CD8-positive, alpha-beta memory T cell (primary cell): Measurements from ENCODE around the gene LY6G6D. TPM values are rescaled to one million over a fixed set of nuclear protein-coding genes. Genes with fewer than 3 reads are reported as not detected.
A peak's percentile ranks its signal among the peaks of the same experiment; 100 is the strongest.

Experiments
- CTCF ChIA-PET: fragments of 350-600 bp; sonication (Branson Sonifier 250); formaldehyde crosslinking; loops from one replicate; lab custom pipeline; 2021; ENCODE audit warnings: antibody characterized with exemption; lab: Charles Lee
- POLR2A ChIA-PET: fragments of 350-600 bp; sonication (Branson Sonifier 250); formaldehyde crosslinking; loops from one replicate; lab custom pipeline; 2021; ENCODE audit warnings: antibody characterized with exemption; lab: Charles Lee
- DNase-seq, 5 donors: peaks; one replicate each; pipeline versions ENCODE4 v3.0.0 to v3.0.0-alpha.2; 2020 to 2022; ENCODE audit warnings: mixed read lengths in 1 of 5
- H3K27ac ChIP-seq: one replicate; pipeline ENCODE4 v1.7.0; 2013; ENCODE audit warnings: low read depth, mild to moderate bottlenecking, low read length, moderate library complexity
- H3K27me3 ChIP-seq: 2 replicates; pipeline ENCODE4 v1.7.0; 2013; ENCODE audit warnings: low read length, mild to moderate bottlenecking; ENCODE audit not compliant: insufficient read depth, poor library complexity, severe bottlenecking
- H3K36me3 ChIP-seq: 2 replicates; pipeline ENCODE4 v1.7.0; 2013; ENCODE audit warnings: mild to moderate bottlenecking, low read length, moderate library complexity; ENCODE audit not compliant: insufficient read depth
- H3K4me1 ChIP-seq: 2 replicates; pipeline ENCODE4 v1.7.0; 2013; ENCODE audit warnings: mild to moderate bottlenecking, low read length, moderate library complexity; ENCODE audit not compliant: insufficient read depth
- H3K4me3 ChIP-seq: 2 replicates; pipeline ENCODE4 v1.7.0; 2013; ENCODE audit warnings: mild to moderate bottlenecking, low read length
- H3K9me3 ChIP-seq: 2 replicates; pipeline ENCODE4 v1.7.0; 2013; ENCODE audit warnings: mild to moderate bottlenecking, low read length
- H3K27ac Mint-ChIP-seq, 8 donors: one replicate each; pipeline ENCODE4 v1.8.0; 2020 to 2021; ENCODE audit warnings: mixed read lengths in 8 of 8, mild to moderate bottlenecking in 6 of 8, inconsistent platforms in 3 of 8, moderate library complexity in 3 of 8
- H3K27me3 Mint-ChIP-seq, 2 donors: one replicate each; pipeline ENCODE4 v1.8.0; 2020 to 2021; ENCODE audit warnings: mixed read lengths in 2 of 2, mild to moderate bottlenecking in 1 of 2, moderate library complexity in 1 of 2
- H3K36me3 Mint-ChIP-seq, 3 donors: one replicate each; pipeline ENCODE4 v1.8.0; 2020 to 2021; ENCODE audit warnings: mixed read lengths in 3 of 3, inconsistent platforms in 1 of 3, mild to moderate bottlenecking in 1 of 3
- H3K4me1 Mint-ChIP-seq, 3 donors: one replicate each; pipeline ENCODE4 v1.8.0; 2020 to 2021; ENCODE audit warnings: mixed read lengths in 3 of 3, inconsistent platforms in 1 of 3, mild to moderate bottlenecking in 1 of 3
- H3K4me3 Mint-ChIP-seq, 7 donors: one replicate each; pipeline ENCODE4 v1.8.0; 2020 to 2021; ENCODE audit warnings: mixed read lengths in 7 of 7, mild to moderate bottlenecking in 6 of 7, moderate library complexity in 4 of 7, inconsistent platforms in 2 of 7
- H3K9me3 Mint-ChIP-seq, 5 donors: one replicate each; pipeline ENCODE4 v1.8.0; 2020 to 2022; ENCODE audit warnings: mixed read lengths in 5 of 5, mild to moderate bottlenecking in 3 of 5, moderate library complexity in 2 of 5, inconsistent platforms in 1 of 5
- polyA plus RNA-seq: library from polyadenylated mRNA; unstranded; fragments of 300-500 nt; fragmentation: Illumina TruSeq; gene quantifications from one replicate; pipeline ENCODE4 v1.2.3, GENCODE V29; 2021
- total RNA-seq, 2 experiments: library from RNA; stranded (reverse); gene quantifications; one replicate each; pipeline ENCODE4 v1.2.3, GENCODE V29; 2021

LY6G6D gene
- total and polyA plus RNA-seq, 3 experiments from 2014 or later: not detected

GRCh38 chr6:31689249-31690110, 25.7 kb upstream of the LY6G6D start:
- DNase-seq: no peak
- Mint-ChIP-seq H3K36me3 (peaks cover 0 to 87% (median 12%) of the 10 kb centered on the region in 3 donors), H3K9me3 (no peaks in the 10 kb centered on the region), H3K4me1 (no peaks in the 10 kb centered on the region), H3K27ac (peak overlapping the region in 5 of 8 donors; percentile 27 to 58 (median 50)), H3K27me3 (no peaks in the 10 kb centered on the region), H3K4me3 (no peak overlapping the region)
- no peak overlapping the region for H3K4me3 ChIP-seq
- H3K9me3 ChIP-seq: no peaks in the 10 kb centered on the region
- CTCF ChIA-PET: interaction anchor here (1.4 kb wide), 1 partner anchor 149 kb away, joined by 4 read pairs; no protein-coding TSS in a partner anchor
- H3K27ac ChIP-seq: peak overlapping the region; percentile 68
- no peaks in the 10 kb centered on the region for H3K27me3 ChIP-seq
- POLR2A ChIA-PET: no interaction called here
- peaks cover 9% of the 10 kb centered on the region for H3K4me1 ChIP-seq
- H3K36me3 ChIP-seq: peaks cover 64% of the 10 kb centered on the region

GRCh38 chr6:31690231-31691077, 24.7 kb upstream of the LY6G6D start:
- Histone ChIP-seq H3K27ac (peak overlapping the region; percentile 68), H3K36me3 (peaks cover 72% of the 10 kb centered on the region), H3K27me3 (no peaks in the 10 kb centered on the region), H3K4me3 (no peak overlapping the region), H3K4me1 (peaks cover 9% of the 10 kb centered on the region), H3K9me3 (no peaks in the 10 kb centered on the region)
- ChIA-PET POLR2A (no interaction called here), CTCF (interaction anchor here (1.4 kb wide), 2 partner anchors 38 to 148 kb away, joined by 3 to 4 read pairs; partner anchors contain the start of gene DDAH2)
- H3K27ac Mint-ChIP-seq: peak overlapping the region in 7 of 8 donors; percentile 14 to 80 (median 54)
- no peaks in the 10 kb centered on the region for H3K27me3 Mint-ChIP-seq
- no peaks in the 10 kb centered on the region for H3K4me1 Mint-ChIP-seq
- no peak for DNase-seq
- no peaks in the 10 kb centered on the region for H3K9me3 Mint-ChIP-seq
- H3K36me3 Mint-ChIP-seq: peaks cover 0 to 93% (median 12%) of the 10 kb centered on the region in 3 donors
- no peak overlapping the region for H3K4me3 Mint-ChIP-seq

- Histone ChIP-seq H3K27ac (peak overlapping the region; percentile 68), H3K4me3 (no peak overlapping the region), H3K36me3 (peaks cover 69% of the 10 kb centered on the region), H3K27me3 (no peaks in the 10 kb centered on the region), H3K4me1 (peaks cover 9% of the 10 kb centered on the region), H3K9me3 (no peaks in the 10 kb centered on the region)
- Mint-ChIP-seq H3K27ac (peak overlapping the region in 4 of 8 donors; percentile 35 to 79 (median 58)), H3K4me1 (no peaks in the 10 kb centered on the region), H3K27me3 (no peaks in the 10 kb centered on the region), H3K9me3 (no peaks in the 10 kb centered on the region), H3K36me3 (peaks cover 0 to 91% (median 12%) of the 10 kb centered on the region in 3 donors), H3K4me3 (no peak overlapping the region)
- POLR2A ChIA-PET: no interaction called here
- CTCF ChIA-PET: interaction anchor here (1.4 kb wide), 1 partner anchor 38 kb away, joined by 3 read pairs; the partner anchor contains the start of gene DDAH2
- no peak for DNase-seq
Observed at GRCh38 chr6:31691078-31691463, 24.1 kb upstream of the LY6G6D start.

GRCh38 chr6:31691564-31692108, 23.5 kb upstream of the LY6G6D start:
- Mint-ChIP-seq H3K9me3 (no peaks in the 10 kb centered on the region), H3K27ac (peak overlapping the region in 2 of 8 donors; percentile 22 to 35), H3K36me3 (peaks cover 0 to 91% (median 7%) of the 10 kb centered on the region in 3 donors), H3K27me3 (no peaks in the 10 kb centered on the region), H3K4me1 (no peaks in the 10 kb centered on the region), H3K4me3 (no peak overlapping the region)
- ChIA-PET POLR2A (no interaction called here), CTCF (no interaction called here)
- peaks cover 70% of the 10 kb centered on the region for H3K36me3 ChIP-seq
- H3K4me3 ChIP-seq: no peak overlapping the region
- H3K9me3 ChIP-seq: no peaks in the 10 kb centered on the region
- peak overlapping the region; percentile 68 for H3K27ac ChIP-seq
- no peak for DNase-seq
- H3K4me1 ChIP-seq: peaks cover 9% of the 10 kb centered on the region
- no peaks in the 10 kb centered on the region for H3K27me3 ChIP-seq

DNA sequence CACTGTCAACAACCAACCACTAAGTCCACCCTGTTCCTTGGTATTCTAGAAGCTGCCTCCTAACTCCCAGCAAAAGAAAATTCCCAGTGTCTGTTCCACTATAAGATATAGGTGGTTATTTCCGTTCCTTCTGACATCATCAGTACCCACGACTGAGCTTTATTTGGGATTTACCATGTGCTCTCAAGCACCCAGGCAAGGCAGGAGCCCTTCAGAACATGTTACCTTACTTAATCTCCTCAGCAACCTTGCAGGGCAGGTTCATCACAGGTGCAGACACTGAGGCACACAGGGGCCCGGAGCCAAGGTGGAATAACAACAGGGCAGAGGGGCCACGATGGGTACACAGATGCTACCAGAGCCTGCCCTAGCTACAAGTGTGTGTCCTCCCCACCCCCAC, 22.8 kb upstream of the LY6G6D start:
- POLR2A ChIA-PET: no interaction called here
- Histone ChIP-seq H3K27me3 (no peaks in the 10 kb centered on the region), H3K36me3 (peaks cover 70% of the 10 kb centered on the region), H3K4me1 (peaks cover 9% of the 10 kb centered on the region), H3K27ac (no peak overlapping the region), H3K4me3 (no peak overlapping the region), H3K9me3 (no peaks in the 10 kb centered on the region)
- no peak overlapping the region for H3K4me3 Mint-ChIP-seq
- H3K27me3 Mint-ChIP-seq: peaks cover 0 to 2% of the 10 kb centered on the region in 2 donors
- H3K9me3 Mint-ChIP-seq: no peaks in the 10 kb centered on the region
- no peak for DNase-seq
- H3K27ac Mint-ChIP-seq: peak overlapping the region in 2 of 8 donors; percentile 7 to 80
- CTCF ChIA-PET: interaction anchor here (1.7 kb wide), 1 partner anchor 47 kb away, joined by 5 read pairs; the partner anchor contains the start of gene MSH5
- H3K36me3 Mint-ChIP-seq: peaks cover 0 to 92% (median 7%) of the 10 kb centered on the region in 3 donors
- H3K4me1 Mint-ChIP-seq: peaks cover 2 to 4% (median 3%) of the 10 kb centered on the region in 3 donors

- peaks cover 9% of the 10 kb centered on the region for H3K4me1 ChIP-seq
- no peak overlapping the region for H3K27ac ChIP-seq
- H3K27me3 Mint-ChIP-seq: peaks cover 0 to 2% of the 10 kb centered on the region in 2 donors
- no peaks in the 10 kb centered on the region for H3K9me3 ChIP-seq
- H3K4me3 ChIP-seq: no peak overlapping the region
- no peaks in the 10 kb centered on the region for H3K9me3 Mint-ChIP-seq
- H3K36me3 Mint-ChIP-seq: peaks cover 0 to 92% (median 4%) of the 10 kb centered on the region in 3 donors
- H3K27me3 ChIP-seq: no peaks in the 10 kb centered on the region
- ChIA-PET POLR2A (no interaction called here), CTCF (interaction anchor here (1.7 kb wide), 1 partner anchor 47 kb away, joined by 5 read pairs; the partner anchor contains the start of gene MSH5)
- H3K4me1 Mint-ChIP-seq: peaks cover 7 to 9% (median 8%) of the 10 kb centered on the region in 3 donors
- peaks cover 70% of the 10 kb centered on the region for H3K36me3 ChIP-seq
- H3K27ac Mint-ChIP-seq: peak overlapping the region in 1 of 8 donors; percentile 73
- DNase-seq: no peak
- no peak overlapping the region for H3K4me3 Mint-ChIP-seq
Observed at GRCh38 chr6:31692886-31693285, 22.3 kb upstream of the LY6G6D start.

DNA sequence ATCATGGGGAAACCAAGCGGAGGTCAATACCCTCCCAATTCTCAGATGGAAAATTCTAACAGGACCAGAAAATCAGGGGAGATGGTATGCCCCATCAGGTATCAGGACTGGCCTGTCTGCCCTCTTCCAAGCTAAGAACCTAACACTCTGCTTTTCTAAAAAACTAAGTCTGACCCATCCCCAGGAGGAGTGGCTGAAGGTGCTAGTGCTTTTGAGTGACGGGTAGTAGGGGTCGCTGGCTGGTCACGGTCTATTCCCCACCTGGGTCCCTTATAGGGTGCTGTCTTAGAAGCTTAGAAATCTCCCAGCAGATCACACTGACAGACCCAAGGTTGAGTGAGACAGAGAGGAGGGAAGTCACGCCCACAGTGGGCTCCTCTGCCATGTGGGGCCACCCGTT, 21.6 kb upstream of the LY6G6D start:
- POLR2A ChIA-PET: no interaction called here
- no peaks in the 10 kb centered on the region for H3K9me3 ChIP-seq
- Mint-ChIP-seq H3K36me3 (peaks cover 0 to 88% (median 7%) of the 10 kb centered on the region in 3 donors), H3K27me3 (peaks cover 0 to 2% of the 10 kb centered on the region in 2 donors), H3K27ac (peak overlapping the region in 3 of 8 donors; percentile 8 to 63 (median 50)), H3K4me1 (peaks cover 11 to 13% (median 11%) of the 10 kb centered on the region in 3 donors), H3K9me3 (no peaks in the 10 kb centered on the region), H3K4me3 (no peak overlapping the region)
- no peak for DNase-seq
- H3K27ac ChIP-seq: no peak overlapping the region
- CTCF ChIA-PET: interaction anchor here (1.7 kb wide), 1 partner anchor 46 kb away, joined by 5 read pairs; the partner anchor contains the start of gene MSH5
- H3K4me3 ChIP-seq: no peak overlapping the region
- H3K36me3 ChIP-seq: peaks cover 65% of the 10 kb centered on the region
- no peaks in the 10 kb centered on the region for H3K27me3 ChIP-seq
- H3K4me1 ChIP-seq: peaks cover 9% of the 10 kb centered on the region
